ENCODE results near the gene IL2RA. TPM values are rescaled to one million over a fixed set of nuclear protein-coding genes. Genes with fewer than 3 reads are reported as not detected.

The IL2RA gene
- total RNA-seq, 1 experiment from 2014 or later = not detected

GRCh38 chr10:5965266-5965665 is 96.9 kb downstream of the IL2RA start:
- no peak for DNase-seq (ENCODE audit: low spot score)
- H3K27me3 ChIP-seq (replicated peaks; ENCODE audit: insufficient read depth, low read depth, low read length, poor library complexity) = no peaks in the 10 kb centered on the region
- TF ChIP-seq, protein P1, sequence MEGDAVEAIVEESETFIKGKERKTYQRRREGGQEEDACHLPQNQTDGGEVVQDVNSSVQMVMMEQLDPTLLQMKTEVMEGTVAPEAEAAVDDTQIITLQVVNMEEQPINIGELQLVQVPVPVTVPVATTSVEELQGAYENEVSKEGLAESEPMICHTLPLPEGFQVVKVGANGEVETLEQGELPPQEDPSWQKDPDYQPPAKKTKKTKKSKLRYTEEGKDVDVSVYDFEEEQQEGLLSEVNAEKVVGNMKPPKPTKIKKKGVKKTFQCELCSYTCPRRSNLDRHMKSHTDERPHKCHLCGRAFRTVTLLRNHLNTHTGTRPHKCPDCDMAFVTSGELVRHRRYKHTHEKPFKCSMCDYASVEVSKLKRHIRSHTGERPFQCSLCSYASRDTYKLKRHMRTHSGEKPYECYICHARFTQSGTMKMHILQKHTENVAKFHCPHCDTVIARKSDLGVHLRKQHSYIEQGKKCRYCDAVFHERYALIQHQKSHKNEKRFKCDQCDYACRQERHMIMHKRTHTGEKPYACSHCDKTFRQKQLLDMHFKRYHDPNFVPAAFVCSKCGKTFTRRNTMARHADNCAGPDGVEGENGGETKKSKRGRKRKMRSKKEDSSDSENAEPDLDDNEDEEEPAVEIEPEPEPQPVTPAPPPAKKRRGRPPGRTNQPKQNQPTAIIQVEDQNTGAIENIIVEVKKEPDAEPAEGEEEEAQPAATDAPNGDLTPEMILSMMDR (conservative IDR thresholded peaks at IDR 0.05; ENCODE audit: low read depth, low read length) = no peak
- TF ChIP-seq EZH2 (IDR thresholded peaks at IDR 0.05; ENCODE audit: borderline replicate concordance, low read depth, low read length, poor library complexity, severe bottlenecking) = no peak
- no peaks in the 10 kb centered on the region for H3K9me3 ChIP-seq (ENCODE audit: low read depth, low read length, poor library complexity, severe bottlenecking)
- no peaks in the 10 kb centered on the region for H3K4me1 ChIP-seq (ENCODE audit: insufficient read depth, low read length, poor library complexity, severe bottlenecking)
- no TSS peak for BruUV-seq (replicated peaks)
- POLR2A ChIA-PET (ENCODE audit: low non-redundant PET) = interaction anchor here (0.5 kb wide), 1 partner anchor 75 kb away, joined by 3 read pairs; the partner anchor contains the start of genes ANKRD16 and FBH1
- CTCF ChIA-PET = no interaction called here
- intact Hi-C loops (cut with micrococcal nuclease; ENCODE audit: unreplicated experiment) = no loop called here
- no peak overlapping the region for H3K4me3 ChIP-seq (ENCODE audit: low read depth, low read length, poor library complexity, severe bottlenecking)
- no peaks in the 10 kb centered on the region for H3K36me3 ChIP-seq (ENCODE audit: insufficient read depth, low read length, poor library complexity, severe bottlenecking)
- H3K27ac ChIP-seq (ENCODE audit: low read depth, low read length, poor library complexity, severe bottlenecking) = no peak overlapping the region

GRCh38 chr10:5964736-5965135 is 97.4 kb downstream of the IL2RA start:
- TF ChIP-seq, protein P1 (conservative IDR thresholded peaks at IDR 0.05; ENCODE audit: low read depth, low read length) = no peak
- TF ChIP-seq EZH2 (IDR thresholded peaks at IDR 0.05; ENCODE audit: borderline replicate concordance, low read depth, low read length, poor library complexity, severe bottlenecking) = no peak
- intact Hi-C loops (cut with micrococcal nuclease; ENCODE audit: unreplicated experiment) = no loop called here
- H3K4me1 ChIP-seq (ENCODE audit: insufficient read depth, low read length, poor library complexity, severe bottlenecking) = no peaks in the 10 kb centered on the region
- H3K27me3 ChIP-seq (replicated peaks; ENCODE audit: insufficient read depth, low read depth, low read length, poor library complexity) = no peaks in the 10 kb centered on the region
- H3K4me3 ChIP-seq (ENCODE audit: low read depth, low read length, poor library complexity, severe bottlenecking) = no peak overlapping the region
- no peaks in the 10 kb centered on the region for H3K36me3 ChIP-seq (ENCODE audit: insufficient read depth, low read length, poor library complexity, severe bottlenecking)
- no peaks in the 10 kb centered on the region for H3K9me3 ChIP-seq (ENCODE audit: low read depth, low read length, poor library complexity, severe bottlenecking)
- POLR2A ChIA-PET (ENCODE audit: low non-redundant PET) = interaction anchor here (0.5 kb wide), 1 partner anchor 75 kb away, joined by 3 read pairs; the partner anchor contains the start of genes ANKRD16 and FBH1
- no peak for DNase-seq (ENCODE audit: low spot score)
- BruUV-seq (replicated peaks) = no TSS peak
- CTCF ChIA-PET = no interaction called here
- no peak overlapping the region for H3K27ac ChIP-seq (ENCODE audit: low read depth, low read length, poor library complexity, severe bottlenecking)

- Histone ChIP-seq H3K9me3 (ENCODE audit: low read depth, low read length, poor library complexity, severe bottlenecking) (no peaks in the 10 kb centered on the region), H3K27me3 (replicated peaks; ENCODE audit: insufficient read depth, low read depth, low read length, poor library complexity) (no peaks in the 10 kb centered on the region), H3K27ac (ENCODE audit: low read depth, low read length, poor library complexity, severe bottlenecking) (no peak overlapping the region), H3K4me3 (ENCODE audit: low read depth, low read length, poor library complexity, severe bottlenecking) (no peak overlapping the region), H3K4me1 (ENCODE audit: insufficient read depth, low read length, poor library complexity, severe bottlenecking) (no peaks in the 10 kb centered on the region), H3K36me3 (ENCODE audit: insufficient read depth, low read length, poor library complexity, severe bottlenecking) (no peaks in the 10 kb centered on the region)
- BruUV-seq (replicated peaks) = no TSS peak
- POLR2A ChIA-PET (ENCODE audit: low non-redundant PET) = no interaction called here
- CTCF ChIA-PET = no interaction called here
- intact Hi-C loops (cut with micrococcal nuclease; ENCODE audit: unreplicated experiment) = no loop called here
- no peak for TF ChIP-seq EZH2 (IDR thresholded peaks at IDR 0.05; ENCODE audit: borderline replicate concordance, low read depth, low read length, poor library complexity, severe bottlenecking)
- TF ChIP-seq, protein P1 (conservative IDR thresholded peaks at IDR 0.05; ENCODE audit: low read depth, low read length) = no peak
- DNase-seq (ENCODE audit: low spot score) = no peak
These were observed 98.6 kb downstream of the IL2RA start for GRCh38 chr10:5963591-5963990.

Measured in A673 (cell line).